A673 (cell line): Measurements from ENCODE around the gene KIAA1614. TPM values are rescaled to one million over a fixed set of nuclear protein-coding genes. Genes with fewer than 3 reads are reported as not detected.

ENCODE experiments used
- BruUV-seq: library from RNA; stranded (reverse); fragments of 400-500 nt; replicated peaks from 2 replicates; lab custom pipeline; 2021; lab: Mats Ljungman, UMichigan
- CTCF ChIA-PET: fragments of 300-600 bp; sonication (Branson Sonifier 250); formaldehyde crosslinking; loops from one replicate; lab custom pipeline; 2022; ENCODE audit warnings: antibody characterized with exemption; lab: Charles Lee
- POLR2A ChIA-PET: fragments of 300-600 bp; sonication (Branson Sonifier 250); formaldehyde crosslinking; loops from one replicate; lab custom pipeline; 2022; ENCODE audit warnings: antibody characterized with exemption; ENCODE audit not compliant: low non-redundant PET; lab: Charles Lee
- DNase-seq: peaks from one replicate; pipeline ENCODE4 v3.0.0-alpha.2; 2015; ENCODE audit warnings: low spot score
- H3K27ac ChIP-seq: fragments of 200-600 bp; sonication (generic); 2 replicates; pipeline ENCODE4 v1.5.1; 2016; ENCODE audit warnings: mixed run types, low read depth, mild to moderate bottlenecking, mixed read lengths, antibody characterized with exemption, low read length; ENCODE audit not compliant: poor library complexity, severe bottlenecking
- H3K27me3 ChIP-seq: fragments of 200-600 bp; sonication (generic); replicated peaks from 2 replicates; pipeline ENCODE4 v1.6.1; 2017; ENCODE audit warnings: mixed run types, low read depth, mild to moderate bottlenecking, mixed read lengths, antibody characterized with exemption, low read length; ENCODE audit not compliant: insufficient read depth, poor library complexity
- H3K36me3 ChIP-seq: fragments of 200-600 bp; sonication (generic); 2 replicates; pipeline ENCODE4 v1.6.1; 2016; ENCODE audit warnings: mixed run types, mild to moderate bottlenecking, mixed read lengths, antibody characterized with exemption, low read length; ENCODE audit not compliant: insufficient read depth, poor library complexity, severe bottlenecking
- H3K4me1 ChIP-seq: fragments of 200-600 bp; sonication (generic); 2 replicates; pipeline ENCODE4 v1.6.1; 2017; ENCODE audit warnings: mixed run types, mild to moderate bottlenecking, mixed read lengths, antibody characterized with exemption, low read length; ENCODE audit not compliant: insufficient read depth, poor library complexity, severe bottlenecking
- H3K4me3 ChIP-seq: fragments of 200-600 bp; sonication (generic); 2 replicates; pipeline ENCODE4 v1.5.1; 2016; ENCODE audit warnings: low read depth, mixed run types, mild to moderate bottlenecking, mixed read lengths, low read length; ENCODE audit not compliant: poor library complexity, severe bottlenecking
- H3K9me3 ChIP-seq: fragments of 200-600 bp; sonication (generic); 2 replicates; pipeline ENCODE4 v1.6.1; 2016; ENCODE audit warnings: mixed run types, low read depth, mild to moderate bottlenecking, mixed read lengths, antibody characterized with exemption, low read length; ENCODE audit not compliant: poor library complexity, severe bottlenecking
- EZH2 ChIP-seq: fragments of 200-600 bp; sonication (generic); IDR thresholded peaks from 2 replicates; pipeline ENCODE4 v1.6.1; 2017; ENCODE audit warnings: borderline replicate concordance, low read depth, mild to moderate bottlenecking, mixed read lengths, antibody characterized with exemption, low read length; ENCODE audit not compliant: poor library complexity, severe bottlenecking
- intact Hi-C: fragments of 100-400 bp; cut with micrococcal nuclease; formaldehyde crosslinking; loops from one replicate; pipeline ENCODE4 v1.10.0; 2022; ENCODE audit not compliant: unreplicated experiment
- total RNA-seq: library from RNA; stranded (reverse); gene quantifications from 2 replicates; pipeline ENCODE4 v1.2.3, GENCODE V29; 2021
- TF ChIP-seq, protein P1 (sequence below): fragments of 300-800, 200-600 bp; sonication (generic); conservative IDR thresholded peaks from 2 replicates; pipeline ENCODE4 v1.5.1; 2017; ENCODE audit warnings: low read depth, mild to moderate bottlenecking, antibody characterized with exemption, low read length, moderate library complexity, mixed read lengths

KIAA1614 gene
- total RNA-seq, 1 experiment from 2014 or later: 0.67 TPM

DNA sequence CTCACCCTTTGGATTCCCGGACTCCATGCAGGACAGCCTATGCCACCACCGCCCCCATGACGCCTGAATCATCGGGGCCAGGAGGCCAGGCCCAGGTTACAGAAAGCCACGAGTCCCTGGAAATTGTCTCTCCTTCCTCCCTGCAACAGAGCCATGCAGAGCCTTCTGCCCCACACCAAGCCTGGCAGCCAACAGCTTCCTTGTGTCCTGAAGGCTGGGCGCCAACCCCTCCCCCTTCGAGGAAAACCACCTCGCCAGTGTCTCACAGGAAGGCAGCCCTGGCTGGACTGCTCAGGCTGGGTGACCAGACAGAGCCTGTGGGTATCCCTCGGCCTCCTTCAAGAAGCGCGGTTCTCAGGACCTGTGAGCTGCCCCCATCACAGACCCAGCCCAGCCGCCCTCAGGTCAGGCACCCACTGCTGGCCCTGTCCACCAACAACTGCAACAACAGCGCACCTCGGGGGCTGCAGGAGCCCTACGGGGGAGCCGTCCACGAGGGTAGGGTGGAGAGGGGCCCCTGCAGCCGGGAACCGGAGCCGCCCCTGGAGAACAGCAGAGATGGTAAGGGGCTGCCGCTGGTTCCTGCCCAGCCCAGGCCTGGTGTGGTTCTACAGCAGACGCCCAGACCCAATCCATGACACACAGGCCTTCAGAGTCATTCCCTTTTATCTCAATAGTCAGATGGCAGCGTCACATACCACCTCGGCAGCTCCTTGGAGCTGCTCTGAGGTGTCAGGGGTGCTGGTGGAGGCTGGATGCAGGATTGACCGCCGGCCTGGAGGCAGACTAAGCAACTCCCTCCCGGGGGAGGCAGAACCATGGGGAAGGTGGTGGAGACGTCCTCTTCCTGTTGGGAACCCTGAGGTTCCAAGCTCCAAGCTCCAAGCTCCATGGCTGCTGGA is 23.7 kb downstream of the KIAA1614 start:
- no TSS peak for BruUV-seq
- ChIA-PET CTCF (no interaction called here), POLR2A (no interaction called here)
- intact Hi-C loops: no loop called here
- no peak overlapping the region for H3K27ac ChIP-seq
- H3K9me3 ChIP-seq: no peaks in the 10 kb centered on the region
- no peak for DNase-seq
- TF ChIP-seq, protein P1, sequence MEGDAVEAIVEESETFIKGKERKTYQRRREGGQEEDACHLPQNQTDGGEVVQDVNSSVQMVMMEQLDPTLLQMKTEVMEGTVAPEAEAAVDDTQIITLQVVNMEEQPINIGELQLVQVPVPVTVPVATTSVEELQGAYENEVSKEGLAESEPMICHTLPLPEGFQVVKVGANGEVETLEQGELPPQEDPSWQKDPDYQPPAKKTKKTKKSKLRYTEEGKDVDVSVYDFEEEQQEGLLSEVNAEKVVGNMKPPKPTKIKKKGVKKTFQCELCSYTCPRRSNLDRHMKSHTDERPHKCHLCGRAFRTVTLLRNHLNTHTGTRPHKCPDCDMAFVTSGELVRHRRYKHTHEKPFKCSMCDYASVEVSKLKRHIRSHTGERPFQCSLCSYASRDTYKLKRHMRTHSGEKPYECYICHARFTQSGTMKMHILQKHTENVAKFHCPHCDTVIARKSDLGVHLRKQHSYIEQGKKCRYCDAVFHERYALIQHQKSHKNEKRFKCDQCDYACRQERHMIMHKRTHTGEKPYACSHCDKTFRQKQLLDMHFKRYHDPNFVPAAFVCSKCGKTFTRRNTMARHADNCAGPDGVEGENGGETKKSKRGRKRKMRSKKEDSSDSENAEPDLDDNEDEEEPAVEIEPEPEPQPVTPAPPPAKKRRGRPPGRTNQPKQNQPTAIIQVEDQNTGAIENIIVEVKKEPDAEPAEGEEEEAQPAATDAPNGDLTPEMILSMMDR: no peak
- TF ChIP-seq EZH2: no peak
- H3K4me1 ChIP-seq: no peaks in the 10 kb centered on the region
- H3K36me3 ChIP-seq: no peaks in the 10 kb centered on the region
- no peak overlapping the region for H3K4me3 ChIP-seq
- H3K27me3 ChIP-seq: no peaks in the 10 kb centered on the region

GRCh38 chr1:180937012-180937372 is 24.3 kb downstream of the KIAA1614 start:
- no peaks in the 10 kb centered on the region for H3K36me3 ChIP-seq
- no TSS peak for BruUV-seq
- H3K4me3 ChIP-seq: no peak overlapping the region
- ChIA-PET POLR2A (no interaction called here), CTCF (no interaction called here)
- TF ChIP-seq EZH2: no peak
- TF ChIP-seq, protein P1: no peak
- DNase-seq: no peak
- H3K9me3 ChIP-seq: no peaks in the 10 kb centered on the region
- intact Hi-C loops: no loop called here
- no peak overlapping the region for H3K27ac ChIP-seq
- no peaks in the 10 kb centered on the region for H3K27me3 ChIP-seq
- no peaks in the 10 kb centered on the region for H3K4me1 ChIP-seq

- no peak overlapping the region for H3K4me3 ChIP-seq
- no peaks in the 10 kb centered on the region for H3K36me3 ChIP-seq
- no peak for DNase-seq
- POLR2A ChIA-PET: no interaction called here
- intact Hi-C loops: no loop called here
- H3K4me1 ChIP-seq: no peaks in the 10 kb centered on the region
- no peak overlapping the region for H3K27ac ChIP-seq
- TF ChIP-seq, protein P1: no peak
- no peak for TF ChIP-seq EZH2
- H3K9me3 ChIP-seq: no peaks in the 10 kb centered on the region
- no peaks in the 10 kb centered on the region for H3K27me3 ChIP-seq
- CTCF ChIA-PET: no interaction called here
- no TSS peak for BruUV-seq
Observed at GRCh38 chr1:180937624-180938225, 25.0 kb downstream of the KIAA1614 start.
